GM12875 (cell line): Measurements from ENCODE around the gene TGM5.
"Not testable (repeated sequence)": the region's sequence is repeated elsewhere in the genome, so short reads cannot be mapped to it uniquely, and the experiment has no call there.

Experiments
- H3K4me3 ChIP-seq: one replicate; pipeline ENCODE4 v1.5.1; 2011; ENCODE audit warnings: low read depth, low read length, control low read depth
- CTCF ChIP-seq: IDR thresholded peaks from 2 replicates; pipeline ENCODE4 v1.5.1; 2011; ENCODE audit warnings: low read depth, mild to moderate bottlenecking, control low read depth, inconsistent platforms, low read length, moderate library complexity, borderline replicate concordance; ENCODE audit not compliant: insufficient read depth

The TGM5 gene

GRCh38 chr15:43226436-43227305 lies 40.1 kb downstream of the TGM5 start:
- no peak overlapping the region for H3K4me3 ChIP-seq
- TF ChIP-seq CTCF, result no peak

GRCh38 chr15:43225950-43226255 lies 40.8 kb downstream of the TGM5 start:
- H3K4me3 ChIP-seq, result not testable (repeated sequence)

GRCh38 chr15:43225201-43225949 lies 41.4 kb downstream of the TGM5 start:
- H3K4me3 ChIP-seq, result no peak overlapping the region
- TF ChIP-seq CTCF, result peak; percentile 70

- H3K4me3 ChIP-seq, result no peak overlapping the region
- TF ChIP-seq CTCF, result no peak
These were observed 45.3 kb downstream of the TGM5 start for GRCh38 chr15:43221422-43221821.

GRCh38 chr15:43220991-43221403 lies 45.7 kb downstream of the TGM5 start, which contains the start of gene EPB42:
EPB42 (minus strand) TSS chr15:43221018; CDS start chr15:43220825, 193 bp downstream.
- no peak within 1 kb of the TSS for H3K4me3 ChIP-seq
- TF ChIP-seq CTCF, result no peak

- no peak overlapping the region for H3K4me3 ChIP-seq
- TF ChIP-seq CTCF, result no peak
These were observed 46.5 kb downstream of the TGM5 start for GRCh38 chr15:43219929-43220928.
